GM23248 (cell line): ENCODE data around the gene TRMT44.

Experiments
- EZH2 ChIP-seq: fragments of 200-600 bp; sonication (generic); IDR thresholded peaks from 2 replicates; pipeline ENCODE4 v1.6.1; 2018; ENCODE audit warnings: antibody characterized with exemption, mild to moderate bottlenecking; ENCODE audit not compliant: insufficient read depth, poor library complexity, severe bottlenecking
- EZH2phosphoT487 ChIP-seq: fragments of 200-600 bp; sonication (generic); IDR thresholded peaks from 2 replicates; pipeline ENCODE4 v1.6.1; 2018; ENCODE audit warnings: antibody characterized with exemption, moderate library complexity, mild to moderate bottlenecking, low read depth; ENCODE audit not compliant: insufficient read depth

- TF ChIP-seq EZH2phosphoT487 (no peak), EZH2 (no peak)
These were observed 1.8 kb upstream of the TRMT44 start for GRCh38 chr4:8438743-8439142.
